Suprapubic skin (tissue), 3 donors: Measurements from ENCODE around the gene NCSTN.

Experiments used
- CTCF ChIP-seq, 2 donors: fragments of 200-600 bp in 1 of 2; fragments of 450-650 bp in 1 of 2; sonication (generic) in 1 of 2; IDR thresholded peaks; one replicate each; pipeline ENCODE4 v1.5.1; 2016 to 2019; ENCODE audit warnings: antibody characterized with exemption in 2 of 2, mild to moderate bottlenecking in 1 of 2, moderate library complexity in 1 of 2
- POLR2AphosphoS5 ChIP-seq, 3 donors: sonication (generic); formaldehyde crosslinking; IDR thresholded peaks; one replicate each; pipeline ENCODE4 v1.6.1; 2017; ENCODE audit warnings: antibody characterized with exemption in 3 of 3

DNA sequence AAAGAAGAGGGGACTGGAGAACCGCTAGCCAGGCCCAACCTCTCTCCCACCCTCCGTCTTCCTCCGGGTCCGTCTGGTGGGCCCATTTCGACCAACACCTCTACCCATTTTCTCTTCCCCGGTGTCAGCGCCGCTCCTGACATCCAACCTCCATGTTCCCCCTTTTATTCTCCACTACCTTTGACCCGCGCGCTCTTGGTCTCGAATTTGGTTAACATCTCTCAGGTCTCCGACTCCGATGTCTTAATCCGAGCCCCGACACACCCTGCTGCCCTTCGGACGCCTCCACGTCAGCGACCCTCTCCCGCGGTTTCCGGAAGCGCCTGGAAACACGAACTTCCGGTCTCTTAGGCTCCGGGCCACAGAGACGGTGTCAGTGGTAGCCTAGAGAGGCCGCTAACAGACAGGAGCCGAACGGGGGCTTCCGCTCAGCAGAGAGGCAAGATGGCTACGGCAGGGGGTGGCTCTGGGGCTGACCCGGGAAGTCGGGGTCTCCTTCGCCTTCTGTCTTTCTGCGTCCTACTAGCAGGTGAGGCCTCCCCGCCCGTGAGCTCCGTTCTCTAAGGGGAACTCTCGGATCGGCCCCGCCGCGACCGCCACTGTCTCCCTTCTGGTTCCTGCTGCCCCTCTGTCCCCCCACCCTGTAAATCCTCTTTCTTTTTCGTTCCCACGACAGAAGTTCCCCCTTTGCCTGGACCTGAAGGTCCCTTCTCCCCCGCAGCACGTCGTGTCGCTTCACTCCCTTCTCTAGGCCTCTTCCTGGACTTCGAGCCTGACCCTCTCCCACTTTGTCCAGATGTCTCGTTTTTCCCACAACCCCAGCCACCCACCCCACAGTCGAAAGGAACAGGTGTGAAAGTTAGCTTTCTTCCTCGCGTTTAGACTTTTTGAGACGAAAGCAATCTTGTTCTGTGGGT, at the start of gene NCSTN, which contains the start of gene COPA:
- TF ChIP-seq CTCF (IDR thresholded peaks at IDR 0.05) (no peak), POLR2AphosphoS5 (IDR thresholded peaks at IDR 0.05) (peak; percentile 80 to 92 (median 84))
